ENCODE data around the gene SPATA31E1.
"Not testable (repeated sequence)": the region's sequence is repeated elsewhere in the genome, so short reads cannot be mapped to it uniquely, and the experiment has no call there.

Gene SPATA31E1

GRCh38 chr9:87882627-87883026 is at the start of gene SPATA31E1:
SPATA31E1 (plus strand) TSS chr9:87882877; CDS start chr9:87882892, 15 bp downstream.
- Histone ChIP-seq H3K27me3 (replicated peaks; ENCODE audit: control insufficient read depth, insufficient read depth, low read length) (no peaks in the 10 kb centered on the region), H3K9me3 (ENCODE audit: control insufficient read depth, low read length) (no peaks in the 10 kb centered on the region), H3K4me3 (ENCODE audit: low read length) (no peak within 1 kb of the TSS), H3K9ac (ENCODE audit: low read length) (no peak within 1 kb of the TSS), H3K36me3 (ENCODE audit: control insufficient read depth, insufficient read depth, low read length, severe bottlenecking) (no peaks in the 10 kb centered on the region), H3K4me1 (ENCODE audit: control insufficient read depth, insufficient read depth, low read length) (peaks cover 8% of the 10 kb centered on the region)
- DNase-seq (ENCODE audit: low read depth): no peak

- H3K9ac ChIP-seq (ENCODE audit: low read length): no peak overlapping the region
- no peak overlapping the region for H3K4me3 ChIP-seq (ENCODE audit: low read length)
- H3K36me3 ChIP-seq (ENCODE audit: control insufficient read depth, insufficient read depth, low read length, severe bottlenecking): no peaks in the 10 kb centered on the region
- no peaks in the 10 kb centered on the region for H3K27me3 ChIP-seq (replicated peaks; ENCODE audit: control insufficient read depth, insufficient read depth, low read length)
- peaks cover 8% of the 10 kb centered on the region for H3K4me1 ChIP-seq (ENCODE audit: control insufficient read depth, insufficient read depth, low read length)
- DNase-seq (ENCODE audit: low read depth): no peak
- no peaks in the 10 kb centered on the region for H3K9me3 ChIP-seq (ENCODE audit: control insufficient read depth, low read length)
These were observed 48.3 kb upstream of the SPATA31E1 start for GRCh38 chr9:87834357-87834756.

- Histone ChIP-seq H3K9me3 (ENCODE audit: control insufficient read depth, low read length) (no peaks in the 10 kb centered on the region), H3K27me3 (replicated peaks; ENCODE audit: control insufficient read depth, insufficient read depth, low read length) (no peaks in the 10 kb centered on the region), H3K4me1 (ENCODE audit: control insufficient read depth, insufficient read depth, low read length) (peaks cover 8% of the 10 kb centered on the region), H3K9ac (ENCODE audit: low read length) (no peak overlapping the region), H3K4me3 (ENCODE audit: low read length) (no peak overlapping the region), H3K36me3 (ENCODE audit: control insufficient read depth, insufficient read depth, low read length, severe bottlenecking) (no peaks in the 10 kb centered on the region)
- no peak for DNase-seq (ENCODE audit: low read depth)
These were observed 46.1 kb upstream of the SPATA31E1 start for GRCh38 chr9:87836536-87836935.

- H3K4me1 ChIP-seq (ENCODE audit: control insufficient read depth, insufficient read depth, low read length): peaks cover 8% of the 10 kb centered on the region
- no peak for DNase-seq (ENCODE audit: low read depth)
- peak overlapping the region; percentile 4 for H3K4me3 ChIP-seq (ENCODE audit: low read length)
- no peaks in the 10 kb centered on the region for H3K9me3 ChIP-seq (ENCODE audit: control insufficient read depth, low read length)
- peak overlapping the region; percentile 18 for H3K9ac ChIP-seq (ENCODE audit: low read length)
- H3K27me3 ChIP-seq (replicated peaks; ENCODE audit: control insufficient read depth, insufficient read depth, low read length): no peaks in the 10 kb centered on the region
- H3K36me3 ChIP-seq (ENCODE audit: control insufficient read depth, insufficient read depth, low read length, severe bottlenecking): no peaks in the 10 kb centered on the region
These were observed 45.5 kb upstream of the SPATA31E1 start for GRCh38 chr9:87836951-87837705.

- no peak for DNase-seq (ENCODE audit: low read depth)
- Histone ChIP-seq H3K9ac (ENCODE audit: low read length) (no peak overlapping the region), H3K36me3 (ENCODE audit: control insufficient read depth, insufficient read depth, low read length, severe bottlenecking) (no peaks in the 10 kb centered on the region), H3K4me1 (ENCODE audit: control insufficient read depth, insufficient read depth, low read length) (peaks cover 8% of the 10 kb centered on the region), H3K4me3 (ENCODE audit: low read length) (no peak overlapping the region), H3K27me3 (replicated peaks; ENCODE audit: control insufficient read depth, insufficient read depth, low read length) (no peaks in the 10 kb centered on the region), H3K9me3 (ENCODE audit: control insufficient read depth, low read length) (no peaks in the 10 kb centered on the region)
These were observed 42.5 kb upstream of the SPATA31E1 start for GRCh38 chr9:87840134-87840533.

- Histone ChIP-seq H3K4me3 (ENCODE audit: low read length) (no peak overlapping the region), H3K36me3 (ENCODE audit: control insufficient read depth, insufficient read depth, low read length, severe bottlenecking) (no peaks in the 10 kb centered on the region), H3K9ac (ENCODE audit: low read length) (no peak overlapping the region), H3K9me3 (ENCODE audit: control insufficient read depth, low read length) (no peaks in the 10 kb centered on the region), H3K4me1 (ENCODE audit: control insufficient read depth, insufficient read depth, low read length) (no peaks in the 10 kb centered on the region), H3K27me3 (replicated peaks; ENCODE audit: control insufficient read depth, insufficient read depth, low read length) (no peaks in the 10 kb centered on the region)
- DNase-seq (ENCODE audit: low read depth): no peak
These were observed 39.6 kb upstream of the SPATA31E1 start for GRCh38 chr9:87842878-87843585.

GRCh38 chr9:87844506-87844905 is 38.2 kb upstream of the SPATA31E1 start:
- no peak overlapping the region for H3K4me3 ChIP-seq (ENCODE audit: low read length)
- no peak for DNase-seq (ENCODE audit: low read depth)
- H3K36me3 ChIP-seq (ENCODE audit: control insufficient read depth, insufficient read depth, low read length, severe bottlenecking): no peaks in the 10 kb centered on the region
- H3K27me3 ChIP-seq (replicated peaks; ENCODE audit: control insufficient read depth, insufficient read depth, low read length): no peaks in the 10 kb centered on the region
- H3K9ac ChIP-seq (ENCODE audit: low read length): no peak overlapping the region
- no peaks in the 10 kb centered on the region for H3K4me1 ChIP-seq (ENCODE audit: control insufficient read depth, insufficient read depth, low read length)
- no peaks in the 10 kb centered on the region for H3K9me3 ChIP-seq (ENCODE audit: control insufficient read depth, low read length)

GRCh38 chr9:87847817-87848216 is 34.9 kb upstream of the SPATA31E1 start:
- not testable (repeated sequence) for H3K36me3 ChIP-seq (ENCODE audit: control insufficient read depth, insufficient read depth, low read length, severe bottlenecking); H3K9ac ChIP-seq (ENCODE audit: low read length); H3K4me1 ChIP-seq (ENCODE audit: control insufficient read depth, insufficient read depth, low read length); DNase-seq (ENCODE audit: low read depth); H3K9me3 ChIP-seq (ENCODE audit: control insufficient read depth, low read length); H3K27me3 ChIP-seq (replicated peaks; ENCODE audit: control insufficient read depth, insufficient read depth, low read length); H3K4me3 ChIP-seq (ENCODE audit: low read length)

- Histone ChIP-seq H3K4me3 (ENCODE audit: low read length) (no peak overlapping the region), H3K4me1 (ENCODE audit: control insufficient read depth, insufficient read depth, low read length) (no peaks in the 10 kb centered on the region), H3K36me3 (ENCODE audit: control insufficient read depth, insufficient read depth, low read length, severe bottlenecking) (no peaks in the 10 kb centered on the region), H3K9ac (ENCODE audit: low read length) (no peak overlapping the region), H3K27me3 (replicated peaks; ENCODE audit: control insufficient read depth, insufficient read depth, low read length) (no peaks in the 10 kb centered on the region), H3K9me3 (ENCODE audit: control insufficient read depth, low read length) (no peaks in the 10 kb centered on the region)
- no peak for DNase-seq (ENCODE audit: low read depth)
These were observed 33.4 kb upstream of the SPATA31E1 start for GRCh38 chr9:87849144-87849758.

GRCh38 chr9:87850391-87850790 is 32.3 kb upstream of the SPATA31E1 start:
- DNase-seq (ENCODE audit: low read depth): peak; percentile 81
- Histone ChIP-seq H3K9ac (ENCODE audit: low read length) (no peak overlapping the region), H3K27me3 (replicated peaks; ENCODE audit: control insufficient read depth, insufficient read depth, low read length) (no peaks in the 10 kb centered on the region), H3K4me3 (ENCODE audit: low read length) (no peak overlapping the region), H3K36me3 (ENCODE audit: control insufficient read depth, insufficient read depth, low read length, severe bottlenecking) (no peaks in the 10 kb centered on the region), H3K9me3 (ENCODE audit: control insufficient read depth, low read length) (no peaks in the 10 kb centered on the region), H3K4me1 (ENCODE audit: control insufficient read depth, insufficient read depth, low read length) (no peaks in the 10 kb centered on the region)

GRCh38 chr9:87851186-87851585 is 31.5 kb upstream of the SPATA31E1 start:
- not testable (repeated sequence) for H3K9me3 ChIP-seq (ENCODE audit: control insufficient read depth, low read length); H3K4me1 ChIP-seq (ENCODE audit: control insufficient read depth, insufficient read depth, low read length); H3K4me3 ChIP-seq (ENCODE audit: low read length); H3K9ac ChIP-seq (ENCODE audit: low read length); H3K36me3 ChIP-seq (ENCODE audit: control insufficient read depth, insufficient read depth, low read length, severe bottlenecking); H3K27me3 ChIP-seq (replicated peaks; ENCODE audit: control insufficient read depth, insufficient read depth, low read length); DNase-seq (ENCODE audit: low read depth)
